HG03175 (cell line): Measurements from ENCODE around the gene PPP2R2B.
A peak's percentile ranks its signal among the peaks of the same experiment; 100 is the strongest.

Experiments
- ATAC-seq: cut with Tn5 transposase; IDR thresholded peaks from one replicate; pipeline ENCODE4 v1.9.1; 2021; ENCODE audit warnings: mild to moderate bottlenecking, moderate library complexity; ENCODE audit not compliant: unreplicated experiment

Gene PPP2R2B

GRCh38 chr5:146788898-146789297 is 89.7 kb downstream of the PPP2R2B start:
- ATAC-seq: no peak

GRCh38 chr5:146785065-146785464 is 93.5 kb downstream of the PPP2R2B start:
- ATAC-seq: no peak

- no peak for ATAC-seq
These were observed 97.4 kb downstream of the PPP2R2B start for GRCh38 chr5:146781157-146781556.

DNA sequence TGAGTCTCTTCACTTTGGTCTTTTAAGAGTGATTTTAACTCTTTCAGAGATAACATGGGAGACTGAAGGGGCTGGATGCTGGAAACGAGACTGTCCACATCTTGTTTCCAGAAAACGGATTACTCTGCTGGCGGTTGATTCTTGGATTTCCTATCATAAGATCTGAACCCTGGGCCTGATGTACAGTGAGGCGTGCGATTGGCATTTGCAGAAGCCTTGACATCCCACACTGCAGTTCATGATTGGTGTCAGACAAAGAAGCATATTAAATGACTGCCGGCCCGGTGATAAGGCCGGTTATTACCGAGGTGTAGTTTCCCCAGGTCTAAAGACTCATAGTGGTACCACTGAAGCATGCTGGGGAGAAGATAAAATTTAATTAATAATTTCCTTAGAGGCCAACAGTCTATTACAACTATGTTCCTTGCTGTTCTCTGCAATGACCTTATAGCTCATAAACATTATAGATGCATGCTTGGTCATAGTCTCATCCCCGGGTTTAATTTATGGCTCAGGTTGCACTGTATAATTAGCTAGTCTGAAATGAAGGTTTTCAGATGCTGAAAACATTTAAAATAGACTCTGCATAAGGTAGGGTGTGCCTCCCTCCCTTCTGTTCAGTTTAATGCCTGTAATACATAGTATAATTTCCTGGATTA is 99.2 kb downstream of the PPP2R2B start:
- no peak for ATAC-seq

DNA sequence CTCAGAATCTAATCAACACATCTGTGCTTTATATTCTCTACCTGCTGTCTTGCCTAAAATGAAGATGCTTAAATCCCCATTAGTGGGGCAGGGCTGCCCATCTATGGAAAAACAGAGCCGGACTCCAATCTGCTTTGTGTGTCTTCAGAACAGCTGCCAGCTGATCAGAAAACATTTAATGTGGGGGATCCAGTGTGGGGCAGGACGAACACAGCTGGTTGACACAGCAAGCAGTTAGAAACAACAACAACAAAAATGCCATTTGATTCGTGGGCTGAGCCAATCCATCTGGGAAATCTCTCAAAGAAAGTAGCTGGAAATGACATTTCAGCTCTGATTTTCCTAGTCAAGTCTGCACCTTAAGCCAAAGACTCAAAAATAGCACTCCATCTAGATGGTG is 99.8 kb downstream of the PPP2R2B start:
- no peak for ATAC-seq

DNA sequence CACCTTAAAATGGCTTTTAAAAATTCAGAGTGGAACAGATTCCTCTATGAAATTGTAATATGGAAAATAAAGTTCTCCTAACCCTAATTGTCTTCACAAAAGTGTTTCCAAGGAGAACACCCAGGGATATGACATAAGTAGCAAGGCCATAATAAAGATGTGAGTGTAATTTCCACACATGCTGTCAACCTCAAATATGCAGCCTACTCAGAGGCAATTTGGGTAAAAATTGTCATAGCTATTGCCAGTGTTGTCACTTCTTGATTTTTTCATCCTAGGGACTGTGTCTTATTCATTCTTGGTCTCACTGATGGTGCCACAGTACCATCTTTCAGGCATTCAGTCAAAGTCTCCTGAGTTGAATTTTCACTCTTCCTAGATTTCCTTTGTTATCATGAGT is 100.3 kb downstream of the PPP2R2B start:
- no peak for ATAC-seq

DNA sequence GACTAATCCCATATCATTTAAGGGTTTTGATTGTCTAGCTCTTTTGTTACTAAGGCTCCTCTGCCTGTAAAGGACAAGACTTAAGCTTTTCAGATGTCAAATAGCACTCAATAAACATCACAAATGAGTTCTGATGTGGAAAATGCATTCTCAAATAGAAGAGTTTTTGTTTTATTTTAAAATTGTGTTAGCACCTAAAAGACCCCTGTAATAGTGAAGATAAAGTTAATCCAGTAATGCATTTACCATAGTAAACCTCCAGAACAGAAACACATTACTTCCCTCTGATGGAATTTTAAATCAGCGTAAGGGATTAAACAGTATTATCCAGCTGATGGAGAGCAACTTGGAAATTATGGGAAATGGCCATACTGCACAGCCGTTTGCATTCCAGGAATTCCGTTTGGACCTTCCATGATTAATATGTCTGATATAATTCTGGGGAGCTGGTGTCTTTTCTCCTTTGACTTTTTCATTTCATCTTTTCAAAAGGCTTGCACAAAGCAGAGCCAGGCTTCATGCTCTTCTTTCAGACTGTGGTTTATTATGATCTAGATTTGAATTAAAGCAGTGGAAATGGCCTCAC is 105.6 kb downstream of the PPP2R2B start:
- no peak for ATAC-seq

GRCh38 chr5:146770980-146771379 is 107.6 kb downstream of the PPP2R2B start:
- no peak for ATAC-seq

DNA sequence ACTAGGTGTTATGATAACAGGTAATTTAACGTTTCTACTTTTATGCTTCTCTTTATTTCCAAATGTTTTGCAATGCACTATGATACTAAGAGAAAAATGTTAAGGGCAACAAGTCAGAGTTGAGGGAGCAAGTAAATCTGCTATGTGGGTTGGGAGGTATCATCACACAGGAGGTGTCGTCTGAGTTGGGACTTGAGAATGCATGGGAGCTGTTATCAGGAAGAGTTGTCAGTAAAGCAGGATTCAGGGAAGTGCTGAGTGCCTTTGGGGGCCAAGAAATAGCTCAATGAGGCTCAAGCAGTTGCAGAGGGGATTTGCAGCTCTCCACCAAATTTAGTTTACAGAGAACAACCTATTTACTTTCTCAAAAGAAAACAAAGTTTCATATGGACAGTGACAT is 108.0 kb downstream of the PPP2R2B start:
- ATAC-seq: no peak

- ATAC-seq: no peak
These were observed 111.0 kb downstream of the PPP2R2B start for GRCh38 chr5:146767534-146767933.

- no peak for ATAC-seq
These were observed 112.5 kb downstream of the PPP2R2B start for GRCh38 chr5:146766013-146766412.

- ATAC-seq: no peak
These were observed 113.3 kb downstream of the PPP2R2B start for GRCh38 chr5:146765089-146765832.

DNA sequence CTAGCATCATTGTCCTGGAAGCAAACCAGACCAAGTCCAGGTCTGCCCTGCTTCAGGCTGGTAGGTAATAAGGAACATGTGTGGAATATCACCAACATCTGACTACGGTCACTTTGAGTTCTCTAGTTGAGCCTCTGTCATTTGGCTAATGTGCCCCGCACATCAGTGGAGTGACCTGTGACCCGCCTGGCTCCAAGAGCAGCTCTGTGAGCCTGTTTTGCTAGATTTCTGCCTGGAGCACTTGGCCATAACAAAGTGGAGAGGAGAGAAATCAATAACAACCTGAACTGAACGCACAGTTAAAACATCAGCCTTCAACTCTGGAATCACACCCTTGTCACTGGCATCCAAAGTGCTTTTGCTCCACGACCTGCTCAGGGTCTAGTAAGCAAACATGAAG is 115.7 kb downstream of the PPP2R2B start:
- no peak for ATAC-seq

DNA sequence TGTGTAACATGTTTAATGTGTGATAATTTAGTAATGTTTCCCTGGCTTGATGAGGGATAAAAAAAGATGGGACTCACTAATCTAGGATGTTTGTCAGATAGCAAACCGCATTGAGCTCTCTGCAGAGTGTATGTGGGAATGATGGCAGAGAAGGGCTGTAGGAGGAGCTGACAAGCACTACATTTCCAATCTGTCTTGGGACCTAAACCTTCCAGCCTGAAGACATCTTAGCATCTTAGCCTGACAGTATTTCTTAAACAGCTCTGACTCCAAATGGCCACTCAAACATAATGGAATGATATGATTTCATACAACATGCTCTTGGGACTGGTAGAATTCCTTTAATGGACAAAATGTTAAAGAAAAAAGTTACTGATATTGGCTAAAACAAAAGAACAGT is 116.7 kb downstream of the PPP2R2B start:
- no peak for ATAC-seq

- no peak for ATAC-seq
These were observed 119.6 kb downstream of the PPP2R2B start for GRCh38 chr5:146758938-146759337.

DNA sequence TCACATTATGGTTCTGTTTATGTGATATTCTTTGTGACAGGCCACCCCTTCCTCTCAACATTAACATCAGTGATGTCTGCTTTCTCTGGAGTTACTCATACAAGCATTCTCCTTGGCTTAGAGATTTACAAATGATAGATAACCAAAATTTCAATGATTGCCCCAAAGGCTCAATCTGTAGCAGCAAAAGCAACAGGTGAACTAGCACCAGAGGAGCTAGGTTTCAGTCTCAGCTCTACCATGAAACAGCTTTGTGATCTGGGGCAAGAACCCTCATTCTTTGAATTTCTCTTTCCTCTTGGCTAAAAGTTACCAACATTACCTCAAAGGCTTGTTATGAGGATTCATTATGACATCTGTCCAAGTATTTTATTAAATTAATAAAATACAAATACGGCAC is 120.5 kb downstream of the PPP2R2B start:
- ATAC-seq: no peak

DNA sequence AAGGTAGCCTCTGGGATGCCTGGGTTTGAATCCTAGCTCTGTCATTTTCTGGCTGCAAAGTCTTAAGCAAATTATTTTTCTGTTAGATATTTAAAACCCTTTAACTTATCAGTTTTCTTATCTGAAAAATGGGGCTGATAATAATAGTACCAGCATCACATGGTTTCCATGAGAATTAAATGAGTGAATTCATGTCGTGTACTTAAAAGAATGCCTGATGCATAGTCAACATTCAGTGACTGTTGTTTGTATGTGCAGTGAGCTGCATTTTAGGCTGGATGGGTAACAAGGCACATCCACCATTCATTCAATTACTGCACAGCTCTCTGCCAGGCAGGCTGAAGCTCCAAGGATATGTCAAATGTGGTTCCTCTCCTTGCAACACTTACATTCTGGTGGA is 122.0 kb downstream of the PPP2R2B start:
- no peak for ATAC-seq

DNA sequence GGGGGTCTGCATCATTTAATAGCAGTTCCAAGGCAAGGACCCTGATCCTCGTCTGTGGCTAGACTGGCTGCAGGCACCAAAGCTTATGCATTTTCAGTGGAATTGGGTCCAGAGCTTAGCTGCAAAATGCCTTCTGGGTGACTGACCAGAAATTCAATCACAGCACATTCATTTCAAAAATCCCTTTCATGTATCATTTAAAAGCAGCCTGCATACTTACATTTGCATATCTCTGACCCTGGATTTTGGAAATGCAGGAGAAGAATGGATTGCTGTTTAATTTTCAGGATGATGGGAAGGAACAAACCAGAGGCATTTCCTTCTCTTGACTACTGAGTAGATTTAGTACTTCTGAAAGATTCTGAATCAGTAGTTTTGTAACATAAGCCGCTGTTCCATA is 122.8 kb downstream of the PPP2R2B start:
- no peak for ATAC-seq

DNA sequence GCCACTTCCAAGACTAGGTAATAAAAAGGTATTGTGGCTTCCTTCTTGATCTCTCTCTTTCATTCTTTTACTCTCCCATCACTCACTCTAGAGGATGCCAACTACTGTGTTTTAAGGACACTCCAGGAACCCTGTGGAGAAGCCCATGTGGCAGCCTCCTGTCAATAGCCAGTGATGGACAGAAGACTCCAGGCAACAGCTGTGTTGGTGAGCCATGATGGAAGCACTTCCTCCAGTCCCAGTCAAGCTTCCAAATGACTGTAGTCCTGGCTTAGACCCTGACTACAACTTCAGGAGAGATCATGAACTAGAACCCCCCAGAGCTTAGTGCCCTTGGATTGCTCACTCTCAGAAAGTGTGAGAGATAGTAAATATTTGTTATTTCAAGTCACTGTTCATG is 123.9 kb downstream of the PPP2R2B start:
- no peak for ATAC-seq

DNA sequence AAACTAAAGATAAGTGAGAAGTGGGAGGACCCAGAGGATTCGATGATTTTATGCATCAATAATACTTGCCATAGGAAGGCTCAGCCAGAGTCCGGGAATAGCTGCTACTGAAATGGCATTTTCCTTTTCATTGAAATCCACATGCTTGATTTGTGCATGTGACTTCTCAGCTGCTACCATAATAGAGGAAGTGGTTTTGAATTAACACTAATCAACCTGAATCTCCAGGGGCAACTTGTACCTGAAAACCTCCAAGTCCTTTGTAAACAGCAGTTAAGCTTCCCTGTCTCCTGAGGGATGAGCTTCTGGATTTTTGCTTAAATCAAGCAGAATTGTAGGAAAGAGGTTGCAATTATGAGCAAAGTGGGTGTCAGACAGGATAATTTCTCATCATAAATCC is 124.9 kb downstream of the PPP2R2B start:
- no peak for ATAC-seq

DNA sequence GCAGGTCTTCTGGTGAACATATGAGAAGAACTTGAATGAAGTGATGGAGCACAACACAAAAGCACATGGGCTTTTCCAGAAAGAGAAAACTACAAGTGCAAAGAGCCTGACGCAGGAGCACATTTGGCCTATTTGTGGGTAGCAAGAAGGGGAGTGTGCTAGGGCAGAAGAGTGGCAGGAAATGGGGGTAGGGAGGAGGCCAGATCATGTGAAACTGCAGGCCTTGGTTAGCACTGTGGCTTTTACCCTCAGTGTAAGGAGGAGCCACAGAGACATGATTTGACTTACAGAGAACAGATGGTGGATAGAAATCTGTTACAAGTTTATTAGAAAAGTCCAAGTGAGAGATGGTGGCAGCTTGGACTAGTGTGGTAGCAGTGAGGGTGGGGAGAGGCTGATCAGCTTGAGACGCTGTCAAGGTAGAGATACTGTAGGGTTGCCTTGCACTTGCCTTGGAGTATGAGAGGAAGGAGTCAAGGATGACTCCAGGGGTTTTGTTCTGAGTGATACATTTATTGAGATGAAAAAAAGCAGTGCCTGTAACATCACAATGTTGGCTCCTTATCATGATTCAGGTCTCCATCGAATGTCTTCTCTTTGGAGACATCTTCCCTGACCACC is 126.7 kb downstream of the PPP2R2B start:
- peak; percentile 98 for ATAC-seq

DNA sequence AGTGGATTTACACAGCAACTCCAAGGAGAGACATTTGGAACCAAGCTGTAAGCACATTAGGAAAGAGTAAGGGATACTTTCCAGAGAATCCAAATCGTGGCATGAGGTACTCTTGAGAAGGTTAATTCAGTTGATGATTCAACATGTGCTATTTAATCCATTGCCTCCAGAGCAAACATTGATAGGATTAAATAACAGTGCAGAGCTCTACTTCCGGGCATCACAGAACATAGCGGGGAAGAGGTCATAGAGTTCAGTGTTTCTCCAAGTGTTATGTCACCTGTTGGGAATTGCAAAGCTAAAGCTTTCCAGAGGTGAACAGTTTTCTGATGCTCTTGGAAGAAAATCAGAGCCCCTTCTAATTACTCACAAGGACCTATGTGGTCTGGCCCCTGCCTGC is 127.5 kb downstream of the PPP2R2B start:
- ATAC-seq: no peak
